Ascending aorta (tissue), 2 donors: ENCODE measurements around the gene PRR19. TPM values are rescaled to one million over a fixed set of nuclear protein-coding genes. Genes with fewer than 3 reads are reported as not detected.

Experiments used
- DNase-seq, 2 donors: peaks; one replicate each; pipeline ENCODE4 v3.0.0-alpha.2; 2019; ENCODE audit warnings: low spot score in 2 of 2
- H3K27ac ChIP-seq, 2 donors: fragments of 200-600 bp; sonication (generic); one replicate each; pipeline ENCODE4 v1.5.1; 2016 to 2017; ENCODE audit warnings: mild to moderate bottlenecking in 1 of 2
- H3K27me3 ChIP-seq: fragments of 200-600 bp; sonication (generic); one replicate; pipeline ENCODE4 v1.5.1; 2017
- H3K36me3 ChIP-seq, 2 donors: fragments of 200-600 bp; sonication (generic); one replicate each; pipeline ENCODE4 v1.5.1; 2016
- H3K4me1 ChIP-seq, 2 donors: fragments of 200-600 bp; sonication (generic); one replicate each; pipeline ENCODE4 v1.5.1; 2016 to 2017; ENCODE audit warnings: mild to moderate bottlenecking in 1 of 2
- H3K4me3 ChIP-seq, 2 donors: fragments of 200-600 bp; sonication (generic); one replicate each; pipeline ENCODE4 v1.5.1; 2016 to 2017; ENCODE audit warnings: mild to moderate bottlenecking in 1 of 2
- H3K9me3 ChIP-seq, 2 donors: fragments of 200-600 bp; sonication (generic); one replicate each; pipeline ENCODE4 v1.5.1; 2016
- CTCF ChIP-seq, 3 experiments: fragments of 200-600 bp in 2 of 3; fragments of 450-650 bp in 1 of 3; sonication (generic) in 2 of 3; IDR thresholded peaks; one replicate each; pipeline ENCODE4 v1.5.1; 2016 to 2019; ENCODE audit warnings: antibody characterized with exemption in 3 of 3, mild to moderate bottlenecking in 1 of 3, moderate library complexity in 1 of 3
- intact Hi-C: fragments of 100-400 bp; cut with DNase I; formaldehyde crosslinking; loops from one replicate; pipeline ENCODE4 v1.15.1; 2023
- total RNA-seq: library from RNA; depleted of rRNA; stranded (reverse); fragments of >200 nt; gene quantifications from one replicate; pipeline ENCODE4 v1.1.0, GENCODE V29; 2016

Gene PRR19
- total RNA-seq, 1 donor from 2014 or later = not detected

- intact Hi-C loops = no loop called here
- TF ChIP-seq CTCF (IDR thresholded peaks at IDR 0.05) = no peak
- H3K27ac ChIP-seq = no peak overlapping the region
- no peak for DNase-seq
- H3K27me3 ChIP-seq = no peaks in the 10 kb centered on the region
- H3K4me1 ChIP-seq = no peaks in the 10 kb centered on the region
- no peaks in the 10 kb centered on the region for H3K9me3 ChIP-seq
- H3K36me3 ChIP-seq = peaks cover 10 to 35% of the 10 kb centered on the region in 2 donors
- H3K4me3 ChIP-seq = no peak overlapping the region
These were observed 42.5 kb downstream of the PRR19 start for GRCh38 chr19:42344336-42344893.

GRCh38 chr19:42345191-42345812, 43.4 kb downstream of the PRR19 start:
- Histone ChIP-seq H3K9me3 (no peaks in the 10 kb centered on the region), H3K4me3 (no peak overlapping the region), H3K27ac (no peak overlapping the region), H3K4me1 (no peaks in the 10 kb centered on the region), H3K27me3 (no peaks in the 10 kb centered on the region), H3K36me3 (peaks cover 13 to 35% of the 10 kb centered on the region in 2 donors)
- DNase-seq = no peak
- intact Hi-C loops = no loop called here
- TF ChIP-seq CTCF (IDR thresholded peaks at IDR 0.05) = no peak

- Histone ChIP-seq H3K36me3 (peaks cover 18 to 41% of the 10 kb centered on the region in 2 donors), H3K4me3 (no peak overlapping the region), H3K27ac (no peak overlapping the region), H3K4me1 (no peaks in the 10 kb centered on the region), H3K9me3 (no peaks in the 10 kb centered on the region), H3K27me3 (no peaks in the 10 kb centered on the region)
- TF ChIP-seq CTCF (IDR thresholded peaks at IDR 0.05) = no peak
- intact Hi-C loops = no loop called here
- DNase-seq = no peak
These were observed 46.3 kb downstream of the PRR19 start for GRCh38 chr19:42348211-42348610.

GRCh38 chr19:42349378-42350107, 47.6 kb downstream of the PRR19 start:
- DNase-seq = no peak
- Histone ChIP-seq H3K36me3 (peaks cover 14 to 50% of the 10 kb centered on the region in 2 donors), H3K27ac (no peak overlapping the region), H3K4me1 (no peaks in the 10 kb centered on the region), H3K9me3 (no peaks in the 10 kb centered on the region), H3K27me3 (no peaks in the 10 kb centered on the region), H3K4me3 (no peak overlapping the region)
- intact Hi-C loops = no loop called here
- no peak for TF ChIP-seq CTCF (IDR thresholded peaks at IDR 0.05)

GRCh38 chr19:42350417-42350816, 48.5 kb downstream of the PRR19 start:
- no peak overlapping the region for H3K27ac ChIP-seq
- peaks cover 11 to 52% of the 10 kb centered on the region in 2 donors for H3K36me3 ChIP-seq
- no peak for DNase-seq
- no peak overlapping the region for H3K4me3 ChIP-seq
- no peaks in the 10 kb centered on the region for H3K4me1 ChIP-seq
- no peaks in the 10 kb centered on the region for H3K27me3 ChIP-seq
- no peaks in the 10 kb centered on the region for H3K9me3 ChIP-seq
- no peak for TF ChIP-seq CTCF (IDR thresholded peaks at IDR 0.05)
- intact Hi-C loops = no loop called here
